GOT3 (cell line): ENCODE measurements around the gene CTNNA3.

Experiments used
- DNase-seq: peaks from one replicate; lab custom pipeline; 2025; ENCODE audit warnings: mixed read lengths; lab: John Stamatoyannopoulos, UW

Gene CTNNA3

GRCh38 chr10:66752714-66753113 is 943.3 kb downstream of the CTNNA3 start:
- no peak for DNase-seq

GRCh38 chr10:66748217-66748616 is 947.8 kb downstream of the CTNNA3 start:
- no peak for DNase-seq

- no peak for DNase-seq
These were observed 948.5 kb downstream of the CTNNA3 start for GRCh38 chr10:66747451-66747850.

GRCh38 chr10:66746711-66747110 is 949.3 kb downstream of the CTNNA3 start:
- no peak for DNase-seq

- no peak for DNase-seq
These were observed 949.7 kb downstream of the CTNNA3 start for GRCh38 chr10:66746246-66746645.

GRCh38 chr10:66744915-66745314 is 951.1 kb downstream of the CTNNA3 start:
- no peak for DNase-seq

- no peak for DNase-seq
These were observed 958.8 kb downstream of the CTNNA3 start for GRCh38 chr10:66737241-66737640.

GRCh38 chr10:66723608-66724400 is 972.2 kb downstream of the CTNNA3 start:
- DNase-seq, result no peak

- DNase-seq, result no peak
These were observed 976.5 kb downstream of the CTNNA3 start for GRCh38 chr10:66719483-66719882.

GRCh38 chr10:66717231-66717981 is 978.6 kb downstream of the CTNNA3 start:
- no peak for DNase-seq

GRCh38 chr10:66714741-66715140 is 981.3 kb downstream of the CTNNA3 start:
- no peak for DNase-seq

GRCh38 chr10:66713387-66713786 is 982.6 kb downstream of the CTNNA3 start:
- no peak for DNase-seq

GRCh38 chr10:66698069-66698468 is 997.9 kb downstream of the CTNNA3 start:
- no peak for DNase-seq

GRCh38 chr10:66695046-66695445 is 1000.9 kb downstream of the CTNNA3 start:
- no peak for DNase-seq

- no peak for DNase-seq
These were observed 1011.4 kb downstream of the CTNNA3 start for GRCh38 chr10:66684581-66684980.

- DNase-seq, result no peak
These were observed 1015.1 kb downstream of the CTNNA3 start for GRCh38 chr10:66680886-66681285.

GRCh38 chr10:66678521-66678920 is 1017.5 kb downstream of the CTNNA3 start:
- no peak for DNase-seq

GRCh38 chr10:66673071-66673470 is 1022.9 kb downstream of the CTNNA3 start:
- DNase-seq, result no peak

GRCh38 chr10:66671562-66671961 is 1024.4 kb downstream of the CTNNA3 start:
- no peak for DNase-seq

- DNase-seq, result no peak
These were observed 1024.9 kb downstream of the CTNNA3 start for GRCh38 chr10:66671064-66671463.

GRCh38 chr10:66656499-66656898 is 1039.5 kb downstream of the CTNNA3 start:
- no peak for DNase-seq

- no peak for DNase-seq
These were observed 1041.1 kb downstream of the CTNNA3 start for GRCh38 chr10:66654861-66655260.

- no peak for DNase-seq
These were observed 1044.5 kb downstream of the CTNNA3 start for GRCh38 chr10:66651308-66652082.
